ENCODE measurements around the gene MARK3.

Gene MARK3

DNA sequence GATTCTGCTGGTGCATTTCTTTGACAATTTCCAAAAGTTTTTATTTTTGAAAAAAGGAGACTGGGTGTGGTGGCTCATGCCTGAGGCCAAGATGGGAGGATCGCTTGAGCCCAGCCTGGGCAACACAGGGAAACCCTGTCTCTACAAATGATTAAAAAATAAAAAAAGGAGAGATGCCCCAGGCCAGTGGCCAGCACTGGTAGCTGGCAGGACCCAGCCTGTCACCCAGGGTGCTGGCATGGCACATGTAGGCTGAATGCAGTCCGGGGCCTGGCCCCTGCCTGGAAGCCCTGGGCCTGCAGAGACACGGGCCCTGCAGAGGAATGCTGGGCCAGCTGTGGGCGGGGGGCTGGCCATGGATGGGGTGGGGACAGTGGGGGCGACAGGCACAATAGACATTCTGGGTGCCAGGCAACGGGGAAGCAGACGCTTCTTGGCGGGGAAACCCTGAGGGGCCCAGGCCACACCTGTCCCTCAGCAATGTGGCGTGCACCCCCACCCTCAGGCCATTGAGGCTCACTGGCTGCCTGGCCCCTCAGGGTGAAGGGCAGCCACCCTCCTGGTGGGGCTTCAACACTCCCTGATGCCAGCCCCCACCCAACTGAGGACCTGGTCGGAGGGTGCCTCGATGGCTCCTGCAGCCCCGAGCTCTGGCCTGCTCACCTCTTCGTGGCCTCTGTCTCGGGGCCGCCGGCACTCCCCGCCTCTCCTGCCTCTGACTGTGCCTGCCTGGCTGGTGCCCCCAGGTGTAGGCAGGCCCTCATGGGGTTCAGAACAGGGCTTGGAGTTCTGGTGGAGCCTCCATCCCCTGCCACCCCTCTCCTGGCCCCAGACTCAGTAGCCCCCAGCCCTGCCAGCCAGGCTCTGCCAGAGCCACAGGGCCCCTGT, 155.8 kb downstream of the MARK3 start:
- DNase-seq: no peak

DNA sequence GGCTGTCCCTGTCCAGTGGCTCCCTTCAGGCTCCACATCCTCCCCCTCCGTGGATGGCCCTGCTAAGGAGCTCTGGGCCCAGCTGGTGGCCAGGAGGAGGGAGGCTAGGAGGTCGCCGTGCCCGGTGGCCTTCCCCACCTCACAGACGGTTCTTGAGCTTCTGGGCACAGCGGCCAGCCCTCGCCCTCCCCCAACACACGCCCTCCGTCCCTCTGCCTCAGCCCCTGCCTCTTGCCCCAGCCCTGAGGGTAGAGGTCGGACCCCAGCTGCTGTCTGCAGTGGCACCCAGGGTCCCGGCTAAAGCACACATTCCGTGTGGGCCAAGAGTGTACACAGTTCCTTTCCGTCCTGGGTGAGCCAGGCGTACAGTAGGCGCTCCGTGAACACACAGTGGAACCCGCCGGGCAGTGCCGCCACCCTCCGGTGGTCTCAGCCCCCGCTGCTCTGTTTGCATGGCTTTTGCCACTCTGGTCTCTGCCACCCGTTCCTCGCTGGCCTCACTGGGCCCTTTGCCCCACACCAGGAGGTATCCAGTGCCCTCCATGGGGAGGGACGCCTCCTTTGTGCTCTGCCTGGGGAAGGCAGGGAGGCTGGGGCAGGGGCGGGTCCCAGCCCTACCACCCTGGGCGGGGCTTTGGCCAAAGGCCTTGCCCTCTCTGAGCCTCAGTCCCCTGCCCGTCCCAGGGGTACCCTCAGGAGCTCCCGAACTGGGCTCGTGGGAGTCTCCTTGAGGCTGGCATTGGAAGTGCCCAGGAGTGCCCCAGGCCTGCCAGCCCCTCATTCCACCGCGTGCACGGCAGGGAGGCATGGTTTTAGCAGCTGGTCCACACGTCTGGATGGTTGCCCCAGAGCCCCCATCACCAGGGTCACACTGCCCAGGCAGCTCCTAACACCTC, 156.7 kb downstream of the MARK3 start:
- no peak for DNase-seq

DNA sequence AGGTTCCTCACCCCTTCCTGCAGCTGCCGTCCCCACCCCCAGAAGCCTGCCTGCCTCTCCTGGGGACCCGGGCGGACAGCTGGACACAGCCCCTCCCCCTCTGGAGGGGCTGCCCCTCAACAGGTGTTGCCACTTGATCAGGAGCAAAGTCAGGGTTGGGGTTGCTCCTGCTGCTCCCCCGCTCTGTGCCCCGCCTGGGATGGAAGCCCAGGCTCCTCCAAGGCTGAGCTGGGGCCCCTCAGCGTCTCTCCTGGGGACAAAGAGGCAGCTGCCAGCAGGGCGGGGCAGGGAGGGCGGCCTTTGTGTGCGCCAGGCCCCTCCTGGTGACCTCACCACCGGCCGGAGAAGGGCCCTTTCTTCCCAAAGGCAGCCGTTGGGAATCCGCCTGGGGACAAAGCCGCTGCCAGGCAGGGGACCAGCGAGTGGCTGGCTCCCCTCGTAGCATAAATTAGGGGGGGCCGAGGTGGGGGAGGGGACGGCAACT, 157.4 kb downstream of the MARK3 start:
- no peak for DNase-seq

DNA sequence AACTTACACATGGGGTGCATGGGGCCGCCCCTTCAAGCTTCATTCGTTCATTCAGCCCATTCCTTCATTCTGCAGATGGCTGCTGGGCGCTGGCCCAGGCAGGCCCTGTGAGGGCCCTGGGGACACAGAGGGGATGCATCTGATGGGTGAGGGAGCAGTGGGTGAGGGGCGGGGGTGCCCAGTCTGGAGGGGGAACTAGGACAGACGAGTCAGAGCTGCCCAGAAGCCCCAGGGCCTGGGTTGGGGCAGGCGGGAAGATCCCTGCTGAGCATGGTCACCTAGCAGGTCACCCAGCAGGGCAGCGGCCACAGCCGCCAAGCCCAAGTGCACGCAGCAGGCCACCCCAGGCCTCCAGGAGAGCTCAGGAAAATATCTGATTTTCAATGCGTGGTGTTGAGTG, 157.9 kb downstream of the MARK3 start:
- no peak for DNase-seq

DNA sequence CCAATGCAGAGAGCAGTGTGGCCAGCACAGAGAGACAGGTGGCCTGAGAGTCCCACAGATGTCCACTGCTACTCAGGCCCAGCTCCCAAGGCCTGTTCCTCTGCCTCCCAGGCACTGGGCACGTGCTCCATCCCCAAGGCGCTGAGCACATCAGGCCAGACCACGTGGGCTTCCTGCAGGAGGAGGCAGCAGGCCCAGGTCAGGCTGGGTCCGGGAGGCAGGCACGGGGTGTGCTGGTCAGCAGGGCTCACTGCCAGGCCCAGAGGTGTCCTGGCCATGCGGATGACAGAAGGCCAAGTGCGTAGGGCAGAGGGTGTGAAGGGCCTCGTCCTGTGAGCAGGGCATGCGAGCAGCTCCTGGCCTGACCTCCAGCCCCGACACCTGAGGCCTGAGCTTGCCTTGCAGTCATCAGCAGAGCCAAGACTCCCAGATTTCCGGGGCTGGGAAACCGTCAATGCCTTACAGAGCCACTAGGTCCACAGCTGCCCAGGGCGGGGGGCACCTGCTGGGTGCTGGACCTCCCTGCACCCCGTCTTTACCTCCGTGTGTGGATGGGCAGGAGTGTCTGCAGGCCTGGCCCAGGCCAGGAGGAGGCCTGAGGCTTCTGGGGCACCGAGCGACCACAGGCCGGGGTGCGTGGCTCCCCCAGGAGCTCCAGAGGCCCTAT, 158.6 kb downstream of the MARK3 start:
- DNase-seq: no peak

DNA sequence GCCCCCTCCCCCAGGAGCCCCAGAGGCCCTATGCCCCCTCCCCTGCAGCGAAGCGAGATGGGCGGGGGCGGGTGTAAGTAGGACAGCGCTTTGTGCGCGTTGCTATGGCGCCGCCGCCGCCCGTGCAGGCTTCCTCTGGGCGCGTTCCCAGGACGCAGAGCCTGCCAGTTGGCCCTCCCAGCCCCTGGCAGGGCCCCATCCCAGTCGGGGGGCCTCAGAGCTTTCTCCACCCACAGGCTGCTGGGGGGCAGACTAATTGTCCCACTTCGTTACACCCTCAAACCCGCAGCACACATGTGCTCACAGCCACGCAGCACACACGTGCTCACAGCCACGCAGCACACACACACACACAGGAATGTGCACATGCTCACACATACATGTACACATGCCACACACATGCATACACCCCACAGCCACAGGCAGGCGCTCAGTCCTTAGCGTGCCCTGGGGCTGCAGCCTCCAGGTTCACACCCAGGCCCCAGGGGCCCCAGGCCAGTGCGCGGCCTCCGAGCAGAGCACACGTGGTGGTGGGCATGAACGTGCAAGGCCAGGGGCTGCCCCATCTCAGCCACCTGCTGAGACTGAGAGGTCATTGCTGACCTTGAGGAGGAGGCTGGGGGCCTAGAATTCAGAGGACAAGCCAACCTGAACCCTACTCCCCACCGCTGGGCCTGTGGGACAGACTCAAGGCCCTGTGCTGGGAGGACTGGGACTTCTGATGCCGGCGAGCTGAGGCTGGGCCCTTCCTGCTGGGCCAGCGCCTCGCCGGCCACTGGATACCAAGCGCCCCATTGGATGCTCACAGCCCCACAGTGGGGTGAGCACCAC, 159.4 kb downstream of the MARK3 start:
- DNase-seq: no peak

DNA sequence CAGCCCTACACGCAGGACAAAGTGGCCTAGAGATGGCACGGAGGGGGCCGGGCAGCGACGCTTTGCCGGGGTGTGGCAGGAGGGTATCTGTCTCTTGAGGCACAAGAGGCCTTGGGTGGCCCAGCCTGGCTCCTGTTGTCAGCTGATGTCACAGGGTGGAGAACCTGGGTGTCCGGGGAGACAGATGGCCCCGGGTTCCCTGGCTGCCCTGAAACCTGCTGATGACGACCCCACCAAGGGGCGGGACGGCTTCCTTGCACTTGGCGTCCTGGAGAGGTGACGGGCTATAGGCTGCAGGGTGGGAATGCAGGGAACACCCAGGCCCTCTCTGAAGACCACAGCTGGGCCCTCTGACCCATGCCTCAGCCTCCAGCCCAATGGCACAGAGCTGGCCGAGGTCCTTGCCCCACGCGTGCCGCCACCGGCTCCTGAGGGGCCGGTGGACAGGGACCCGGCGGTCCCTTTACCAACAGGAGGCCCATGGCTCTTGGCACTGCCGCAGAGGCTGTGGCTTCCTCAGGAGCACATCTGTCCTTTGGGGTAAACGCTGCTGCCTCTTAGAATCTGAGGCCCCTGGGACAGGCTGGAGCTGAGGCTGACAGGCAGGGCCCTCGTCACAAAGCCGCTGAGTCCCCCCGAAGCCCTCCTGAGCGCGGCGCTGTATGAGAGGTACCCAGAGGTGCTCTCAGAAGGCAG, 160.2 kb downstream of the MARK3 start:
- no peak for DNase-seq

DNA sequence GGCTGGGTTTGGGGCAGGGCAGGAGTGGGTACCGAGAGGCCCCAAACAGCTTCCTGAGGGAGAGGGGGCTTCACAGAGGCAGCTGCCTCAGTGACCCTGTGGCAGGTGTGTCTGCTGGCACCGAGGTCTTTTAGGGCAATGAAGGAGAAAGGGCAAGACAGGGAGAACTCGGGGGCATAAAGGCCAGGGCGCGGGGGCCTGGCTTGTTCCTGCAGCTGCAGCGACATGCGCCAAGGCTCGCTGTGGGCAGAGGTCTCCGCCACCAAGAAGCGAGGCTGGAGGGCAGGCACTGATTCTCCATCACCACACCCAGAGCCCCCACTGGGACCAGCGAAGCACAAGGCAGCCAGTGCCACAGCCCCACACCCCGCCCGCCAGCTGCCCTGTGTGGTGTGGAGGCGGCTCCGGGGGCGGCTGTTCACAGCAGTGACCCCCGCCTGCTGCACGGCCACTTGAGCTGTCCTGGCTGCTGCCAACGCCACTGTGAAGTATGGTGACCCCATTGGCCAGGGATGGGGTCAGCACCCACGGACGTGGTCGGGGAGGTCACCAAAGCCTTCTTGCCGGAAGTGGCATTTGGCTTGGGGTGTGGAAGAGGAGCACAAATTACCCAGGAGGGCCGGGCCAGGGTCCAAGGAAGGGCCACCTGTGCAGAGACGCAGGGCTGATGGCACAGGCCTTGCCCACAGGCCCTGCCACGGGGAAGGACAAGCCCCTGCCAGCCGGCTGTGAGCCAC, 160.9 kb downstream of the MARK3 start:
- DNase-seq: no peak

DNA sequence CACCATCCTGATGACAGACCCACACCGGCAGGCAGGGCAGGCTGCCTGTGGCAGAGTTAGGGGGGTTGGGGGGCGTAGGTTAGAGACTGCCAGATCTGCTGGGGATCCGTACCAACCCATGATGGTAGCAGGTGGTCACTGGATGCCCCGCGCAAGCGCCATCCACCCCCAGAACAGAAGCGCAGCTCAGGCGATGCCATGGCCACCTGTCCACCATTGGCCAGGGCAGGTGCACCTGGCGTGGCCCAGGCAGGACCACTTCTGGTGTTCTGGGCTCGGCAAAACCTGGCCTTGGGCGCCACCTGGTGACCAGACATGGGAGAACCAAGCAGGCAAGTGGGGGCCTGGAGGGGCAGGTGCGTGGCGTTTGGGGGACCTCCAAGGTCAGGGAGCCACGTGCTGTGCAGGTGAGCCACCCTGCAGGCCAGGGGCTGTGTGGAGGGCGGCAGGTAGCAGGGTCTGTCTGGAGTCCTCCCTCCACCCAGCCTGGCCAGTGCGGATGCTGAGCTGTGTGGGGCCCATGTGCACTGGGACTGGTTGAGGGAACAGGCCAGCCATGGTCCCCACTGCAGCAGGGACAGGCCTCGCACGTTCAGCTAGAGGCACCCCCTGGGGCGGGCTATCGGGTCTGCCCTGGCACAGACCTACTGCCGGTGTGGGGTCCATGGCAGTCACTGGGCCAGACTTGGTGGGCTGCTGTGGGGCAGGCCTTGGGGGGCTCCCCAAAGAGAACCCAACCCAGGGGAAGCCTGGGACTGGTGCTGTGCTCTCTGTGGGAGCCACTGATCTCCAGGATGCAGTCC, 161.6 kb downstream of the MARK3 start:
- peak; percentile 77 for DNase-seq

DNA sequence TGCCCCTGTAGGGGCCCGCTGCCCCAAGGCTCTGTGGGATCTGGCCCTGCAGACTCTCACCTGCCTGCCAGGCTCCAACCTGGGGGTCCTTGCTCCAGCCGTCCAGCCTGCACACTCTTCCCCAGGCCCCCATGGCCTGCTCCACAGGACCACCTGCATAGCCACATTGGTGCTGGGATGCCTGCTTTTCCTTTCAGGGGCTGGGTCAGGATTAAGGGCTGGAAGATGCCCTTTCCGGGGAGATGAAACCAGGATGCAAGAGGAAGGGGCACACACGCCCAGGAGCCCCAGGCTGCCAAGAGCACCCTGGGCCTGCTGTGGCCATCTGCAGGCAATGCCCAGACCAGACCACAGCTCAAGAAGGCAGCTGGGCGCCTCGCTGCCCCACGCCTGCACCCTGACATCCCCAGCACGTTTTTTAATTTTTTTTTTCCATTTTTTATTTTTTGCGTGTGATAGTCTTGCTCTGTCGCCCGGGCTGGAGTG, 162.3 kb downstream of the MARK3 start:
- no peak for DNase-seq

DNA sequence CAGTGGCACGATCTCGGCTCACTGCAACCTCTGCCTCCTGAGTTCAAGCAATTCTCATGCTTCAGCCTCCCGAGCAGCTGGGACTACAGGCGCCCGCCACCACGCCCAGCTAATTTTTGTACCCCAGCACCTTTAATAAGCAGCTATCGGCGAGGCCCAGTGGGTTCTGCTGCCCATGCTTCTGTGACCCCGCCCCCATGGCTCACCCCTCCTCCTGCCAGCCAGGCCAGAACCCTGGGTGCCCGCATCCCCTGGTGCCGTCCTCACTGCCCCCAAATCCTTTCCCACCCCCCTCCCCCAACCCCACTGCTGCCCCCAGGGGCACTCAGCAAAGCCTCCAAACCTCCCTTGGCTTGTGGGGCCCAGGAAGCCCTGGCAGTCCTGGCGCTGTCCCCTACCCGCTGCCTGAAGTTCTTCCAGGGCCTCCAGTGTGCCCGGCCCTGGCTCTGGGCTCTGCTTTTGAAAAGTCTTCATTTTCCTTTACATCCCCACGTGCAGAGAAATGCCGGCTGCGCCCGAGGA, 162.8 kb downstream of the MARK3 start:
- no peak for DNase-seq

DNA sequence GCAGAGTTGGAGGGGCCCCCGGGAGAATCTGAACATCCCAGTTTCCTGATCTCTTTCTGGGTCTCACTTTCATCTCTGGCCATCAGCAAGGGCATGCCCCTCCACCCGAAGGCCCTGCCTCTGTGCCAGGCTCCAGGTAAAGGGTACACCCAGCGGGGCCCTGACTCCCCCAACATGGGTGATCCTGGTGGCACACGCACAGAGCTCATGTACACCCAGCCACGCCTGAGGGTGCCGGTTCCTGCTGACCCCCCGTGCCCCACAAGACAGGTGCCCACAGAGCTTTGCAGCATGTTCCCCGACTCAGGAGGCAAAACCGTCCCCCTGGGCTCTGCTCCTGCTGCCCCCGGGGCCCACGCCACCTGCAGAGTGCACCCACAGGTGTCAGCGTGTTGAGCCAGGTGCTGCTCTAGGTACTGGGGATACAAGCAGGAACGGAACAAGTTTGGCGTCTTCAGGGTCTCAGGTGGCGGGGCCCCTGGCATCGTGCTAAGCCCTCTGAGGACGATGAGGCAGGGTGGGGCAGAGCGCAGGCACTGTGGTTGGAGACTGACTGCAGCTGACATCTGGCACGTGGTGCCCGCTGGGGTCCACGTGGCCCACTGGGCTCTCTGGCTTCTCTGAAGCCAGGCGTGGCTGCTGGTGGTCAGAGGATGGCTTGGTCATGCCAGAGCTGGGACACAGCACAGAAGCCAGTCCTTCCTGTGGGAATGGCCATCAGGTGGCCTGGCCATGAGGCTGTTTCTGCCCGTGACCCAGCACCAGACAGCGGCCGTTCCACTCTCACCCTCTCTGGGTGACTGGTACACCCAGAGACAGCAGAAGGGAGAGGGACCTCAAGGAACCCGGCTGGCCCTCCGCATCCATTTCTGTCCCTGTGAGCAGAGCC, 163.5 kb downstream of the MARK3 start:
- DNase-seq: no peak

DNA sequence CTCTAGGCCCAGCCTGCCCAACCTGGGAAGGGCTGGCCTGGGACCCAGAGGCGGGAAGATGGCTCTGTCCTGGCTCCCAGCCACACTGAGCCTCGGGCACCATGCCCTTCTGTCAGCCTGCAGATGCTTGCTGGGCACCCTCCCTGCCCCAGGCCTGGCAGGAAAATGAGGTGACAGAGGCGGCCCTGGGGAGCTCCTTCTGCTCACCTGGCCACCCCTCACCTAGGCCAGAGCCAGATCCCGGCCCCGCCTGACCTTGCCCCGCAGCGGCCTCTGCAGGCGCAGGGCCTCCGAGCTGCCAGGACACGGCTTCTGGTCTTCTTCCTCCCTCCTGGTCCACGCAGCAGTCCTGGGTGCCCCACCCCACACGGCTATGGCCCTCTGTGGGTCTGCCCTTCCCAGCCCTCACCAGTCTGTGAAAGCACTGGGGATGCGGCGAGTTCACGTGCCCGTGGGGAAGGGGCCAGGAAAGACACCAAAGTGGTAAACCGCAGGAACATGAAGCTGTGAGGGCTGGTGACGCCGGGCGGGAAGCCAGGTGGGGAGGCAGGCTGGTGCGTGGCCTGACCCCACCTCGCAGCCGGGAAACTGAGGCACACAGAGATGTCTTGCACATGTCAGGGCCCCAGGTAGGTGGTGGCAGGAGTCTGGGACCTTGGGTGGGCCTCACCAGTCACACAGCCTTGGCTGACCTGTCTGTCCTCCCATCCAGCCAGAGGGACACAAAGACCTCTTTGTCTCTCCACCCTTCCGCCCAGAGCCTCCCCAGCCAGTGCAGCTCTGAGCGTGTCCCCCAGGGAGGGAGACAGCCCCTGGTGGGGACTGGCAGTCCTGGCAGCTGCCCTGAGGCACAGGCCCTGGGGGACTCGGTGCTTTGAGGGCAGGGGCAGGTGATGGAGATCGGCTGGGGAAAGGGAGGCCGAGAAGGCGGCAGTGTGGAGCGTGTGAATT, 164.4 kb downstream of the MARK3 start:
- no peak for DNase-seq

DNA sequence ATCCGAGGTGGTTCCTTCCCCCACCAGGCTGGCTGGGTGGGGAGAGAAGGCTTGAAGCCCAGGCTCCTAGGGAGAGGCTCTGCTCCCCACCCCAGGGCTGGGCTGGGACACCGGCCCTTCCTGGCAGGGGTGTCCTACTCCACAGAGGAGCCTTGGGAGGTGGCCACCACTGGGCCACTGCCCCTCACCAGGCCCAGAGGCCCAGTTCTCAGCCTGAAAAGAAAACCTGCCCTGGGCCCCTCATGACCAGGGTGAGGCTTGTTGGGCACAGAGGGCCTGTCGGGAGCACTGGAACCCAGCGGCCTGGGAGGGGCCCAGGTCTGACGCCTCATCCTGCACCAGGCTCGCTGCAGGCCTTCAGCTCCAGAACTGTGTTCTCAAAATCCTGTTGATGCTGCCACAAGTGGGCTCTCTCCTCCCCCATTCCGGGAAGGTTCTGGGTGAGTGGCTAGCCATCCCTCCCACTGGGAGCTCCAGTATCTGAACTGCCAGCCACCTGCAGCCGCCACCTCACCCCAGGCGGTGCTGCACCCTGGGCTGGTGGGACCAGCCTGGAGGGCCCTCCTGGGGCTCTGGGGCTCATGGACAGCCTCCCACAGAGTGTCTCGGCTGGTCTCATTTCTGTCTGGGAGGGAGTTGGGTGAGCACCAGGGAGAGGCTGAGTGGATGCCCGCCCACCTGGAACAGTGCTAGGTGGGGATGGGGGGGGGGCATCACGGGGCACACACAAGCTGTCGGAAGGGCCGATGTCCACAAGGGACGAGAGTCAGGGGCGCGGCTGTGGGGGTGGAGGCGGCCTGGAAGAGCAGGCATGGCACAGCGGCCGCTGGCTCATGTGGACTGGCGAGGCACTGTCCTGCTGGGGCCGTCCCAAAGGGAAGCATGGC, 165.5 kb downstream of the MARK3 start:
- DNase-seq: no peak

DNA sequence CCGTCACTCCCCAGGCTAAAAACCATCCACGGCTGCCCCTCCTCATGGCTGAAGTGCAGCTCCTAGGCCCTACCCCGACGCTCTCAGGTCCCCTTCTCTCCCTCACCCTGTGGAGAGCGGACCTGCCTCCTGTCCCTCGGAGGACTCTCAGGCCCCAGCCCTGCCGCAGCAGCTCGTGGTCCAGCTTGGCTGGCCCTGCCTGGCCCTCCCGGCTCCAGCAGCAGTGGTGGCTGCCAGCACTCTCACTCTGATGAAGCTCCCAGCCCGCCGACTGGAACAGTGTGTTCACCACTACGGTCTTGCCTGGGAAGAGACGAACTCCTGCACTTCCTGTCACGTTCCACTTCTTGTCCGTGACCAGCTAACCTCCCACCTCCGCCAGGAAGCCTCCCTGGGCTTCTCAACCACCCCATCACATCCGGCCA, 166.1 kb downstream of the MARK3 start:
- no peak for DNase-seq
